HG03442 (cell line): Measurements from ENCODE around the gene ENTPD5.
"Not testable (repeated sequence)": the region's sequence is repeated elsewhere in the genome, so short reads cannot be mapped to it uniquely, and the experiment has no call there.

Experiments used
- ATAC-seq: cut with Tn5 transposase; IDR thresholded peaks from one replicate; pipeline ENCODE4 v1.9.1; 2021; ENCODE audit warnings: mild to moderate bottlenecking, moderate library complexity; ENCODE audit not compliant: unreplicated experiment

The ENTPD5 gene

DNA sequence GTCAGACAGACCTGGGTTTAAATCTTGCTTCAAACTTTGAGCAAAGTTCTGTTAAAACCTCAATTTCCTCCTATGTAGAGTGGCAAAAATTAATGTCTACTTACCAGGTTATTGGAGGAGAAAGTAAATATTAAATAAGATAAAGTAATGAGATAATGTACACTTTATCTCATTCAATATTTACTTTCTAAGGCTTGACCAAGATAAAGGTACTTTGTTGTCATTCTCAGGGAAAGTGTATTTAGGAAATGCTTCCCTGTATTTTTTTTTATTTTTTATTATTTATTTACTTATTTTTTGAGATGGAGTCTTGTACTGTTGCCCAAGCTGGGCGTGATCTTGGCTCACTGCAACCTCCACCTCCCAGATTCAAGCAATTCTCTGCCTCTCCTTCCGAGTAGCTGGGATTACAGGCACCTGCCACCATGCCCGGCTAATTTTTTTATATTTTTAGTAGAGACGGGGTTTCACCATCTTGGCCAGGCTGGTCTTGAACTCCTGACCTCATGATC, 73.9 kb downstream of the ENTPD5 start:
- no peak for ATAC-seq

DNA sequence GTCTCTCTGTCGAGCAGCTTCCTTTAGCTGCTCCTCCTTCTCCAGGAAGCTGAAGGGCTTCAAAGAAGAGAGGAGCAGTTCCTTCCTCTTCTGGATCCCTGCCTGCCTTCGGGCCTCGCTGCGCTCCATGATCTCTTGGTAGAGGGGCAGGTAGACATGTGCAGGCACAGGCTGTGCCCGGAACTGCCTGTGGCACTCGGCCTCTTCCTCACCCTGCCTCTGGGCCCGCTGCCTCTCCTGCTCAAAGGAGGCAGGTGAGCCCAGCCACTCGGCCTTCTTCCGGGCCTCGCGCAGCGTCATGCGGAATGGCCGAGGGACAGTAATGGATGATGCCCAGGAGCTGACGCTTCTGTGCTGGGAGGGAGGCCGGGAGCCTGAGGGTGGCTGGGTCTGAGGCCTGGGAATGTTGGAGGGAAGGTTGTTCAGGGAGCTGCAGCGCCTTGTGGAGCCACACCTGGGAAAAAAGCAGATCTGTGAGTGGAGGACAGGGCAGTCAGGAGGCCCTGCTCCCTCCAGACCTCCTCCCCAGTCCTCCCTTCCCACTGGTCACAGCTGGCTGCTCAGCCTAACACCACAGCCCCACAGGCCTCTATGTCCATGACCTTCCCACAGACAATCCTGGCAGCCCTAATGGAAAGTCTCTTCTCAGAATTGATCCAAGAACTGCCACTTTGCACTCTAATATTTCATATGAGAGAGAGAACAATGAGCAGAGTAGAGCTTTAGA, 74.5 kb downstream of the ENTPD5 start:
- no peak for ATAC-seq

DNA sequence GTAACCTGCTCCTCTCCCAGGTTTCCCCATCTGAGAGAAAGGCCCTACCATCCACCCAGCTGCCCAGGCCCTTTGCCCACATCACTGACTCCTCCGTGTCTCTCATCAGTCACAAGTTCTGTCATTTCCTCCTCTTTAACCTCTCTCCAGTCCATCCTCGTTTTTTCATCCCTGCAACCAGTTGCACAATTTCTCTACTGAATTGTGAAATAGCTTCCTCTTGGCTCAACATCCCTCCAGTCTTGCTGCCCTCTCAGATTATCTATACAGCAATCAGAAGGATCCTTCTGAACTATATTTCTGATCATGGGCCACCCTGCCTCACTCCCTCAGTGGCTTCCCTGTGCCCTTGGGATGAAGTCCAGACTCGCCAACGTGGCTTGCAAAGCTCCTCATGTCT, 76.0 kb downstream of the ENTPD5 start:
- ATAC-seq: no peak

DNA sequence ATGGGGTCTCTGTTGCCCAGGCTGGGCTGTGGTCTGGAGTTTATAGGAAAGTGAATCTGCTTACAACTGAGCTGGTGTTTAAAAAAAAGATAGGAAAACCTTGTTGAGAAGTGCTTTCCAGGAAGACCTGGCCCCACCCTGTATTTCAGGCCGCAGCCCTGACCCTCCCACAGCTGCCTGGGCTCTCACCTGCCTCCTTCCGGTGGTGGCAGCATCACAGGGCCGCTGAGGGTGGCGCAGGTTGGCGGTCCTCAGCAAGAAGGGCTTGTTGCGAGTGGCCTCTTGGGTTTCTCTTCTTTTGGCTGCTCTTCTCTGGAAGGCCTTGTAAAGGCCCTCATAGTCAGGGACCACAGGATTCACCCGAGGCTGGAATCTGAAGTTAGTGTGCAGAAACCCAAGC, 76.9 kb downstream of the ENTPD5 start:
- ATAC-seq: no peak

GRCh38 chr14:73937012-73937411, 82.1 kb downstream of the ENTPD5 start:
- ATAC-seq: no peak

GRCh38 chr14:73936548-73936947, 82.5 kb downstream of the ENTPD5 start:
- ATAC-seq: no peak

DNA sequence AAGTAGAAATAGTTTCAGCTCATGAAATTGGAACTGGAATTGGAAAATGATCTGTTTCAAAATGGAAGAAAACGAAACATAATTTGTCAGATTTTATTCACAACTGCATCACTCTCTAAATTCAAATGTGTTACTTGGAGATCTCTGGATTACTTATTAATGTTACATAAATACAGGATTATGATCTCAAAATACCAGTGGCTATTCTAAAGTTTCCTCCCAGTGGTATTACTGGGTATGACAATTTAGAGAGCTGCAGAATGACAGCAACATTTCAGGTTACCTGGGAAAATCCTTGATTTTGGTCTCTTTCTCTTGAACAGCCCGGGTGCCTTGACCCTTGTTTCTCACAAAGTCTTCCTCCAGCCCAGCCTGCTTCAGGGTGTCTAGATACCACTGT, 83.4 kb downstream of the ENTPD5 start:
- ATAC-seq: no peak

DNA sequence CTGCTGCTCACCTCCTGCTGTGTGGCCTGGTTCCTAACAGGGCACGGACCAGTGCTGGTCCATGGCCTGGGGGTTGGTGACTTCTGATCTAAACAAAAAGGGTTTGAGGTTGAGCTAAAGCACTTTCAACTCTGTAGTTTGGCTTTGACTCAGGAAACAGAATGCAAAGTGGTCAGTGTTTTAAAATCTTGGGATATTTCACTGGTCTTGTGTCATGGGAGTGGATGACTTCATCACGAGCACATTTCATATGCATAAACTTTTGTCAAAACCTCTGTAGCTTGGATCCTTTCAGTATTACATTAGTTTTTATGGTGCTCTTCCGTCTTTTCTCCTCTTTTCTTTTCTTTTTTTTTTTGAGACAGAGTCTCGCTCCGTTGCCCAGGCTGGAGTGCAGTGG, 94.8 kb downstream of the ENTPD5 start:
- no peak for ATAC-seq

GRCh38 chr14:73919457-73919856, 99.6 kb downstream of the ENTPD5 start:
- not testable (repeated sequence) for ATAC-seq

- no peak for ATAC-seq
These were observed 102.8 kb downstream of the ENTPD5 start for GRCh38 chr14:73916324-73916723.

GRCh38 chr14:73913256-73913655, 105.8 kb downstream of the ENTPD5 start:
- ATAC-seq: no peak

GRCh38 chr14:73909681-73910080, 109.4 kb downstream of the ENTPD5 start:
- no peak for ATAC-seq
